ENCODE measurements around the gene USP3. TPM values are rescaled to one million over a fixed set of nuclear protein-coding genes. Genes with fewer than 3 reads are reported as not detected.

USP3 gene
- total and polyA plus RNA-seq, 2 of the 13 experiments (the other 11 are each of a cell fraction or from before 2014, with no cell fraction given), result 14.3 to 61.2 TPM

GRCh38 chr15:63524316-63525015, 20.1 kb downstream of the USP3 start:
- DNase-seq (ENCODE audit: low spot score) (no peak), FAIRE-seq (no peak), ATAC-seq (no peak)
- peaks cover 43% of the 10 kb centered on the region for H4K20me1 ChIP-seq (ENCODE audit: insufficient read depth, low read length)
- in situ Hi-C loops (cut with HindIII; ENCODE audit: extremely low pct_ligation_motif_present, low pct_unique_long_range_greater_than_20kb), result no loop called here
- H3K4me2 ChIP-seq (ENCODE audit: low read depth, low read length), result no peak overlapping the region
- H3K4me3 ChIP-seq (replicated peaks in 1 of 3; ENCODE audit: insufficient read depth in 1 of 3, low read depth in 2 of 3, low read length in 3 of 3), result no peak overlapping the region
- H3K27ac ChIP-seq (ENCODE audit: extremely low read length, insufficient read depth, low read length), result no peak overlapping the region
- H3K27me3 ChIP-seq (ENCODE audit: control insufficient read depth in 1 of 2, insufficient read depth in 2 of 2, low read length in 2 of 2), result no peaks in the 10 kb centered on the region
- WGBS (ENCODE audit: low lambda C conversion rate), result 98% methylated on average over 5 of the region's 5 CpGs
- peaks cover 100% of the 10 kb centered on the region for H3K79me2 ChIP-seq (ENCODE audit: insufficient read depth, low read length)
- peaks cover 42% of the 10 kb centered on the region for H3K4me1 ChIP-seq (ENCODE audit: insufficient read depth, low read length)
- CTCF ChIA-PET (ENCODE audit: low intra/inter-chr PET ratio, low total read pairs), result no interaction called here
- TF ChIP-seq KLF15 (CRISPR knock-in tag; IDR thresholded peaks at IDR 0.05; ENCODE audit: borderline replicate concordance) (no peak), SIN3B (IDR thresholded peaks at IDR 0.05; ENCODE audit: low read length) (no peak), ARHGAP35 (CRISPR knock-in tag; IDR thresholded peaks at IDR 0.05; ENCODE audit: borderline replicate concordance) (no peak), ZNF180 (CRISPR knock-in tag; IDR thresholded peaks at IDR 0.05; ENCODE audit: borderline replicate concordance, low read depth) (no peak), ZZZ3 (CRISPR knock-in tag; IDR thresholded peaks at IDR 0.05; ENCODE audit: borderline replicate concordance) (no peak), ZIK1 (CRISPR knock-in tag; IDR thresholded peaks at IDR 0.05; ENCODE audit: borderline replicate concordance, low read depth) (no peak), ZNF10 (CRISPR knock-in tag; IDR thresholded peaks at IDR 0.05; ENCODE audit: borderline replicate concordance, low read depth) (no peak), ZNF274 (CRISPR knock-in tag; IDR thresholded peaks at IDR 0.05) (no peak), E2F5 (CRISPR knock-in tag; conservative IDR thresholded peaks at IDR 0.05) (no peak), RAD51 (IDR thresholded peaks at IDR 0.05; ENCODE audit: borderline replicate concordance) (no peak), ZNF552 (CRISPR knock-in tag; IDR thresholded peaks at IDR 0.05; ENCODE audit: borderline replicate concordance) (no peak), SIX1 (CRISPR knock-in tag; IDR thresholded peaks at IDR 0.05; ENCODE audit: borderline replicate concordance) (no peak), NFE2 (CRISPR knock-in tag; IDR thresholded peaks at IDR 0.05) (no peak), PPARG (CRISPR knock-in tag; conservative IDR thresholded peaks at IDR 0.05) (no peak), ZNF33B (CRISPR knock-in tag; IDR thresholded peaks at IDR 0.05) (no peak), TAF15 (IDR thresholded peaks at IDR 0.05; ENCODE audit: low read depth, low read length, poor library complexity, severe bottlenecking) (no peak), YEATS4 (CRISPR knock-in tag; IDR thresholded peaks at IDR 0.05; ENCODE audit: borderline replicate concordance) (no peak), SP1 (IDR thresholded peaks at IDR 0.05) (no peak), SP1 (CRISPR knock-in tag; IDR thresholded peaks at IDR 0.05) (no peak), ZC3H13 (CRISPR knock-in tag; IDR thresholded peaks at IDR 0.05) (no peak)
- TF ChIP-seq, protein P1, sequence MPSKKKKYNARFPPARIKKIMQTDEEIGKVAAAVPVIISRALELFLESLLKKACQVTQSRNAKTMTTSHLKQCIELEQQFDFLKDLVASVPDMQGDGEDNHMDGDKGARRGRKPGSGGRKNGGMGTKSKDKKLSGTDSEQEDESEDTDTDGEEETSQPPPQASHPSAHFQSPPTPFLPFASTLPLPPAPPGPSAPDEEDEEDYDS (CRISPR knock-in tag; IDR thresholded peaks at IDR 0.05), result no peak
- POLR2A ChIA-PET, result no interaction called here
- no peaks in the 10 kb centered on the region for H3K9me3 ChIP-seq (ENCODE audit: low read length)
- no peak overlapping the region for H2AFZ ChIP-seq (ENCODE audit: low read length)
- no peak overlapping the region for H3K9ac ChIP-seq (ENCODE audit: insufficient read depth, low read depth, low read length)
- H3K36me3 ChIP-seq (replicated peaks in 1 of 2; ENCODE audit: control insufficient read depth in 1 of 2, insufficient read depth in 2 of 2, low read length in 2 of 2), result no peaks in the 10 kb centered on the region; a peak in 2 of 5 replicates
- intact Hi-C loops (cut with micrococcal nuclease; ENCODE audit: unreplicated experiment), result no loop called here
- BruUV-seq (replicated peaks), result no TSS peak

All from HepG2 (cell line).